Natural killer cell (primary cell): ENCODE measurements around the gene MEPCE. TPM values are rescaled to one million over a fixed set of nuclear protein-coding genes. Genes with fewer than 3 reads are reported as not detected.
A peak's percentile ranks its signal among the peaks of the same experiment; 100 is the strongest.

ENCODE experiments used
- ATAC-seq, 3 donors: fragments of 150-1000 bp in 2 of 3; fragments of 200-7000 bp in 1 of 3; cut with Tn5 transposase; 1 replicate in 1 of 3; 2 replicates in 2 of 3; pipeline ENCODE4 v1.10.0; 2021; ENCODE audit warnings: mild to moderate bottlenecking in 2 of 3, moderate library complexity in 2 of 3
- DNase-seq, 2 donors: peaks; one replicate each; pipeline versions ENCODE4 v3.0.0 to v3.0.0-alpha.2; 2013 to 2021; ENCODE audit warnings: mixed read lengths in 1 of 2
- H3K27ac ChIP-seq: one replicate; pipeline ENCODE4 v1.5.1; 2013; ENCODE audit warnings: mild to moderate bottlenecking, low read length
- H3K27me3 ChIP-seq: one replicate; pipeline ENCODE4 v1.6.1; 2013; ENCODE audit warnings: low read length; ENCODE audit not compliant: control insufficient read depth, insufficient read depth
- H3K36me3 ChIP-seq: one replicate; pipeline ENCODE4 v1.6.1; 2013; ENCODE audit warnings: low read length; ENCODE audit not compliant: control insufficient read depth, insufficient read depth
- H3K4me1 ChIP-seq: one replicate; pipeline ENCODE4 v1.6.1; 2013; ENCODE audit warnings: low read length; ENCODE audit not compliant: control insufficient read depth, insufficient read depth
- H3K4me3 ChIP-seq: one replicate; pipeline ENCODE4 v1.5.1; 2013; ENCODE audit warnings: low read length
- H3K9me3 ChIP-seq: one replicate; pipeline ENCODE4 v1.6.1; 2013; ENCODE audit warnings: low read length; ENCODE audit not compliant: control insufficient read depth, insufficient read depth
- H3K27ac Mint-ChIP-seq, 2 donors: one replicate each; pipeline ENCODE4 v1.8.0; 2022; ENCODE audit warnings: mild to moderate bottlenecking in 2 of 2, mixed read lengths in 2 of 2, moderate library complexity in 1 of 2
- H3K27me3 Mint-ChIP-seq, 2 donors: one replicate each; pipeline ENCODE4 v1.8.0; 2022; ENCODE audit warnings: low read depth in 2 of 2, mixed read lengths in 2 of 2
- H3K36me3 Mint-ChIP-seq: one replicate; pipeline ENCODE4 v1.8.0; 2022; ENCODE audit warnings: mixed read lengths
- H3K4me1 Mint-ChIP-seq, 2 donors: one replicate each; pipeline ENCODE4 v1.8.0; 2022; ENCODE audit warnings: mixed read lengths in 2 of 2
- H3K4me3 Mint-ChIP-seq: one replicate; pipeline ENCODE4 v1.8.0; 2022; ENCODE audit warnings: mild to moderate bottlenecking, moderate library complexity, mixed read lengths
- H3K9me3 Mint-ChIP-seq, 2 donors: one replicate each; pipeline ENCODE4 v1.8.0; 2022; ENCODE audit warnings: mixed read lengths in 2 of 2
- WGBS: methylation state at CpG from one replicate; pipeline ENCODE4 v1.1.7; 2013; ENCODE audit warnings: missing lambda C conversion rate; ENCODE audit not compliant: insufficient coverage; 5-methylcytosine and 5-hydroxymethylcytosine counted together
- intact Hi-C: fragments of 100-400 bp; cut with micrococcal nuclease; formaldehyde crosslinking; loops from one replicate; pipeline ENCODE4 v1.14.2; 2022
- total RNA-seq, 4 donors: library from RNA; stranded (reverse); fragments of 120-200 nt in 1 of 4; gene quantifications; one replicate each; pipeline versions ENCODE4 v1.2.3 to v1.2.4, GENCODE V29; 2013 to 2022
- TF ChIP-seq, protein P1 (sequence below): fragments of 200-600 bp; IDR thresholded peaks from one replicate; pipeline ENCODE4 v1.8.0; 2022; ENCODE audit warnings: antibody characterized with exemption

MEPCE gene
- total RNA-seq, 3 donors from 2014 or later (not counting 1 experiment from before 2014, with no cell fraction given): 48.1 to 54.9 (median 54.1) TPM

DNA sequence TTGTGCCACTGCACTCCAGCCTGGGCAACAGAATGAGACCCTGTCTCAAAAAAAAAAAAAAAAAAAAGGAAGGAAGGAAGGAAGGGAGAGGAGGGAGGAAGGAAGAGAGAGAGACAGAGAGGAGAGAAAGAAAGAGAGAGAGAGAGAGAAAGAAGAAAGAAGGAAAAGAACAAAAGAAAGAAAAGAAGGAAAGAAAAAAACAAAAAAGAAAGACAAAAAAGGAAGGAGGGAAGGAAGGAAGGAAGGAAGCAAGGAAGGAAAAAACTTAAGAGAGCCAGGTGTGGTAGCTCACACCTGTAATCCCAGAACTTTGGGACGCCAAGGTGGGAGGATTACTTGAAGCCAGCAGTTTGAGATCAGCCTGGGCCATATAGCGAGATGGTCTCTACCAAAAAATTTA lies 35.2 kb downstream of the MEPCE start:
- no peaks in the 10 kb centered on the region for H3K27me3 ChIP-seq
- no peak overlapping the region for H3K4me3 ChIP-seq
- peaks cover 45% of the 10 kb centered on the region for H3K36me3 ChIP-seq
- H3K4me1 ChIP-seq: peaks cover 8% of the 10 kb centered on the region
- Mint-ChIP-seq H3K4me1 (peaks cover 0 to 13% of the 10 kb centered on the region in 2 donors), H3K27me3 (no peaks in the 10 kb centered on the region), H3K27ac (no peak overlapping the region), H3K36me3 (no peaks in the 10 kb centered on the region), H3K4me3 (no peak overlapping the region), H3K9me3 (no peaks in the 10 kb centered on the region)
- no peak for DNase-seq
- 93% methylated on average over 2 of the region's 2 CpGs for whole genome bisulfite sequencing
- ATAC-seq: no peak
- TF ChIP-seq, protein P1, sequence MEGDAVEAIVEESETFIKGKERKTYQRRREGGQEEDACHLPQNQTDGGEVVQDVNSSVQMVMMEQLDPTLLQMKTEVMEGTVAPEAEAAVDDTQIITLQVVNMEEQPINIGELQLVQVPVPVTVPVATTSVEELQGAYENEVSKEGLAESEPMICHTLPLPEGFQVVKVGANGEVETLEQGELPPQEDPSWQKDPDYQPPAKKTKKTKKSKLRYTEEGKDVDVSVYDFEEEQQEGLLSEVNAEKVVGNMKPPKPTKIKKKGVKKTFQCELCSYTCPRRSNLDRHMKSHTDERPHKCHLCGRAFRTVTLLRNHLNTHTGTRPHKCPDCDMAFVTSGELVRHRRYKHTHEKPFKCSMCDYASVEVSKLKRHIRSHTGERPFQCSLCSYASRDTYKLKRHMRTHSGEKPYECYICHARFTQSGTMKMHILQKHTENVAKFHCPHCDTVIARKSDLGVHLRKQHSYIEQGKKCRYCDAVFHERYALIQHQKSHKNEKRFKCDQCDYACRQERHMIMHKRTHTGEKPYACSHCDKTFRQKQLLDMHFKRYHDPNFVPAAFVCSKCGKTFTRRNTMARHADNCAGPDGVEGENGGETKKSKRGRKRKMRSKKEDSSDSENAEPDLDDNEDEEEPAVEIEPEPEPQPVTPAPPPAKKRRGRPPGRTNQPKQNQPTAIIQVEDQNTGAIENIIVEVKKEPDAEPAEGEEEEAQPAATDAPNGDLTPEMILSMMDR: no peak
- intact Hi-C loops: no loop called here
- no peaks in the 10 kb centered on the region for H3K9me3 ChIP-seq
- H3K27ac ChIP-seq: no peak overlapping the region

DNA sequence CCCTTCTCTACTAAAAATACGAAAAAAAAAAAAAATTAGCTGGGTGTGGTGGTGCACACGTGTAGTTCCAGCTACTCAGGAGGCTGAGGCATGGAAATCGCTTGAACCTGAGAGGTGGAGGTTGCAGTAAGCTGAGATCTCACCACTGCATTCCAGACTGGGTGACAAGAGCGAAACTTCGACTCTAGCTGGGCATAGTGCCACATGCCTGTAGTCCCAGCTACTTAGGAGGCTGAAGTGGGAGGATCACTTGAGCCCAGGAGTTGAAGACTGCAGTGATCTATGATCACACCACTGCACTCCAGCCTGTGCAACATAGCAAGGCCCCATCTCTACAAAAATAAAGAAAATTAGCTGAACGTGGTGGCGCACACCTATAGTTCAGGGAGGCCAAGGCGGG lies 35.7 kb downstream of the MEPCE start:
- H3K9me3 ChIP-seq: no peaks in the 10 kb centered on the region
- H3K36me3 ChIP-seq: peaks cover 45% of the 10 kb centered on the region
- DNase-seq (no peak), ATAC-seq (no peak)
- H3K4me3 ChIP-seq: no peak overlapping the region
- no peak overlapping the region for H3K4me3 Mint-ChIP-seq
- H3K27me3 Mint-ChIP-seq: no peaks in the 10 kb centered on the region
- intact Hi-C loops: no loop called here
- no peak overlapping the region for H3K27ac ChIP-seq
- TF ChIP-seq, protein P1: no peak
- H3K9me3 Mint-ChIP-seq: no peaks in the 10 kb centered on the region
- 91% methylated on average over 8 of the region's 8 CpGs for WGBS
- H3K27ac Mint-ChIP-seq: no peak overlapping the region
- H3K4me1 ChIP-seq: peaks cover 8% of the 10 kb centered on the region
- peaks cover 0 to 13% of the 10 kb centered on the region in 2 donors for H3K4me1 Mint-ChIP-seq
- no peaks in the 10 kb centered on the region for H3K27me3 ChIP-seq
- no peaks in the 10 kb centered on the region for H3K36me3 Mint-ChIP-seq

DNA sequence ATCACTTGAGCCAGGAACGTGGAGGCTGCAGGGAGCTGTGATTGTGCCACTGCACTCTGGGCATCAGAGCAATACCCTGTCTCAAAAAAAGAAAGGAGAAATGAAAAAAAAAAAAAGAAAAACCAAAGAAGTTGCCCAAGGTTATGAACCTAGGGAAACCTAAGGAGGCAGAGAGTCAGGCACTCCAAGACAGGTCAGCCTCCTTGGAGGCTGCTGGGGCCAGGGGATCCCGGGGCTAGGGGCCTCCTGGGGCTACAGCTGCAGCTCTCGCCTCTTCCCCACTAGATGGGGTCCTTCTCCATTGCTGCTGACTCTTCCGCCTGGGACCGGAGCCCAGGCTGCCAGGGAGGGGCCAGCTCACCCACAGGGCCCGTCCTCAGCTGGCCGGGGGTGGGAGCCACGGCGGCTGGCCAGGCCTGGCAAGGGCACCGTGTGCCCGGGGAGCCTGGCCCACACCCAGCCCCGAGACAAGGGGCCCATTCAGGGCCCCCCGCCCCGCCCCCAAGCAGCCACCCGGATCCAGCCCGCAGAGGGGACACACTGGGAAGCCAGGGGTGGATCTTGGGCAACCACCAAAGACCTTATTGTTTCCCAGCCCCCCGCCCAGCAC lies 36.2 kb downstream of the MEPCE start:
- Histone ChIP-seq H3K36me3 (peaks cover 48% of the 10 kb centered on the region), H3K4me3 (no peak overlapping the region), H3K9me3 (no peaks in the 10 kb centered on the region), H3K27ac (no peak overlapping the region), H3K4me1 (peaks cover 8% of the 10 kb centered on the region), H3K27me3 (no peaks in the 10 kb centered on the region)
- Mint-ChIP-seq H3K4me1 (peaks cover 0 to 16% of the 10 kb centered on the region in 2 donors), H3K36me3 (no peaks in the 10 kb centered on the region), H3K4me3 (no peak overlapping the region), H3K27me3 (no peaks in the 10 kb centered on the region), H3K9me3 (no peaks in the 10 kb centered on the region), H3K27ac (peak overlapping the region in 1 of 2 donors; percentile 42)
- DNase-seq (no peak), ATAC-seq (peak in 1 of 3 donors; percentile 18)
- TF ChIP-seq, protein P1: no peak
- WGBS: 48% methylated on average over 16 of the region's 17 CpGs
- intact Hi-C loops: no loop called here
